HG03439 (cell line): ENCODE data around the gene AOC3.
"Not testable (repeated sequence)": the region's sequence is repeated elsewhere in the genome, so short reads cannot be mapped to it uniquely, and the experiment has no call there.

Source experiments
- ATAC-seq: cut with Tn5 transposase; IDR thresholded peaks from one replicate; pipeline ENCODE4 v1.9.1; 2021; ENCODE audit warnings: mild to moderate bottlenecking, moderate library complexity; ENCODE audit not compliant: unreplicated experiment

AOC3 gene

DNA sequence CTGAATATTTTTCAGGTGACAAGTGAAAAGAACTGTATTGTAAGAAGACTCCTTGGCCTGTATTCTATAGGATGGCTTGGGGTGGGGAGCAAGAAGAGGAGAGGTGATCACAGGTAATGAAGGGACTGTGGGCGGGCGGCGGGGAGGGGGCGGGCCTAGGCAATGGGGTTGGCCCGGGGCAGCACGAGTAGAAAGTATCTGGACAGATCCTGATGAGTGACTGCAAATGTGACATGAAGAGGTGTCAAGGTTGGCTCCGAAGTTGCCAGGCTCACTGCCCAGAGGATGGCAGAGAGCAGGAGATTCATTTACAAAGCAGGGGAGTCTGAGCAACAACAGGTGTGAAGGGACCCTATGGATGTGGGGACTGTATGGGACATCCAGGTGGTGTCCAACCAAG is 38.8 kb downstream of the AOC3 start:
- ATAC-seq = no peak

DNA sequence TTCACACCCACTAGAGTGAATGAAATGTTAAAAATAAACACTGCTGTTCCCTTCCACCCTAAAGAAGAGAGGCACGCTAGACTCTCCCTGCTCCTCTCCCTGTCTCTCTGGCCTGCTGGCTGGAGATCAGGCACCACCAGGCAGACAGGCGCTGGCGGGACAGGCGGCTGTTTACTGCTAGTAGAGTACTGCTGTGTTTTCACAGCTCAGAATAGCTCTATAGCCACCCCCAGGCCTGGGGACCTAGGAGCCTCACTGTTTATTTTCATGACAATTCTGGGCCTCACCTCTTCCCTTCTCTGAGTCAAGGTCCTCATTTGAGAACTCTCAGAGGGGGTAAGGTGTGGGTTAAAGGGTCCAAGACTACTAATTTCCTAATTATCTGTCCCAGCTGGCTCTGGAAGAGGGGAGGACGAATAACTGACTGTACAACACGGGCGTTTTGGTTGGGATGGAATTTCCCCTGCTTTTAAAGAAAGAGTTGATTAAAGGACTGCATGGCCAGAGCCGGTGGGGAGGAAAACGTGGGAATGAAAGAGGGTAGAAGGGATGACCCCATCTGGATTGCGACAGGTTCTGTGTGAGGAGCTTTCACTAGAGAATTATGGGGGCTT is 40.6 kb downstream of the AOC3 start:
- no peak for ATAC-seq

DNA sequence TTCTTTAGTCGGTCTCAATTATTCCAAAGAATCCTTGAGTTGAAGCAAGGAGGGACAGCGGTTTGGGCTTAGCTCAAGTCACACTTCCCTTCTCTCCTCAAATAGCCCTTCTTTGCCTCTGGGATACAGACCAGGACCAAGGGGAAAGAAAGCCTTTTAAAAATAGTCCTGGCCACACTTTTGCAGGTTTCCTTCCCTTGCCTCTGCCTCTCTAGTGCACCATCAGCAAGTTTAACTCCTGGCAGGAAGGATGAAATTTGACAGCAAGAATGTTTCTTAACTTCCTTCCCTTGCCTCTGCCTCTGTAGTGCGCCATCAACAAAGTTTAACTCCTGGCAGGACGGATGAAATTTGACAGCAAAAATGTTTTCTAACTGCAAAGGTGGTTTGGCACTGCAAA is 42.4 kb downstream of the AOC3 start:
- no peak for ATAC-seq

DNA sequence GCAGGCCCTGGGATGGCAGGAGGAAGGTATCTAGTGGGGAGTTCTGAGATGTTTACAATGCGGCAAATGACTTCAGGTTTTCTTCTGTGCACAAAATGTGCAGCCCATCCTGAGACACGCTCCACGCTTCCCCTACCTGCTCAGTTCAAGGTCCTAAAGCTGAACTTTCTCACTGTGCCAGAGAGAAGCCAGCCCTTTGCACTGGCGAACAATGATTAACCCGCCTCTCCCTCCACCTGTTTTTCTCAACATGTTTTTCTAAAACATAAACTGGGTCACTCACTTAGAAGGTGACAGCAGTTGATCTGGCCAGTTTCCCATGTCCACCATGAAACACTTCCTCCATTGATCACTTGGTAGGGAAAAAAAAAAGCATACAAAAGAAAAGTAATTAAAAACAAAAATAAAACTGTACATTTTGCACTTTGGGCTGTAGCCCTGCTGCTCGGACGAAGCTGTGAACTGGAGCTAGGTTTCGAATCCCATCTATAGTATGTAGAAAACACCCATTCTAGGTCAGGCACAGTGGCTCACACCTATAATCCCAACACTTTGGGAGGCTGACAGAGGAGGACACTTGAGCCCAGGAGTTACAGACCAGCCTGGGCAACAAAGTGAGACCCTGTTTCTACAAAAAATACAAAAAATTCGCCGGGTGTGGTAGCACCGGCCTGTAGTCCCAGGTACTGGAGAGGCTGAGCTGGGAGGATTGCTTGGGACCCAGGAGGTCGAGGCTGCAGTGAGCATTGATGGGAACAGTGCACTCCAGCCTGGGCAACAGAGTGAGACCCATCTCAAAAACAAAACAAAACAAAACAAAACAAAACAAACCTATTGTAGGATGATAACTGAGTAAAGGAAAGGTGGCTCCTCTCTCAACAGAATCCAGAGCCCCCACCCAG is 43.5 kb downstream of the AOC3 start:
- no peak for ATAC-seq

DNA sequence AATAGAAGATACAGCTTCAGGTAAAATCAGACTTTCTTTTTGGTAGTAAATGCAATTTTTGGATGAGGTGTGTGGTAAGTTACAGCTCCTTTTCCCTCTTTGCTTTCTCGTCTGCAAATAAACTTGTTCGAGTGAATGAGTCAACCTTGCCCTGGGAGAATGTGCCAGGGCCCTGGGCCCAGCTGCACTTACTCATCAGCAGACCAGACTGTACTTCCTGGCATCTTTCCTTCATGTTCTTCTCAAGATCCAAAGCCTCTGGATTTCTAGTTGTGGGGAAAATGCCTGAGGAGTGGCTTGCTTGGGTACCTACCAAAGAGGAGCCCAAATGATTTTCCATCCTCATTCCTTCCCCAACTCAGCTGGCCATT is 44.2 kb downstream of the AOC3 start:
- ATAC-seq = no peak

DNA sequence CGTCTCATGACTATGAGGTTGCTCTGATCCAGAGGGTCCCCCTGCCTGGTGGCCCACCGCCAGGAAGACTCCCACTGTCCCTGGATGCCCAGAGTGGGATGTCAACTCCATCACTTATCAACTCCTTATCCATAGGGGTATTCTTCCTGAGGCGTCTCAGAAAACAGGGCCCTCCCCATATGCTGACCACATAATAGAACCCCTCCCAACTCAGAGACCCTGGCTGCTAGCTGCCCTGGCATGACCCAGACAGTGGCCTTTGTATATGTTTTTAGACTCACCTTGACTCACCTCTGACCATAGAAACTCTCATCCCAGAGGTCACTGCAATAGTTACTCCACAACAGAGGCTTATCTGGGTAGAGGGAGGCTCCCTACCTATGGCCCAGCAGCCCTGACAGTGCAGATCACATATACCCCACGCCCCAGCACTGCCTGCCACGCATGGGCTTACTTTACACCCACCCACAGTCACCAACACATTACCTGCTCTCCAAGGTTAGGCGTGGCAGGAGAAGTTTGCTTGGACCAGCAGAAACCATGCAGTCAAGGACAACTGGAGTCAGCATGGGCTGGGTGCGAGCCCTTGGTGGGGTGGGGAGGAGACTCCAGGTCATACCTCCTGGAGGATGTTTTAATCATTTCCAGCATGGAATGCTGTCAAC is 47.3 kb downstream of the AOC3 start:
- no peak for ATAC-seq

DNA sequence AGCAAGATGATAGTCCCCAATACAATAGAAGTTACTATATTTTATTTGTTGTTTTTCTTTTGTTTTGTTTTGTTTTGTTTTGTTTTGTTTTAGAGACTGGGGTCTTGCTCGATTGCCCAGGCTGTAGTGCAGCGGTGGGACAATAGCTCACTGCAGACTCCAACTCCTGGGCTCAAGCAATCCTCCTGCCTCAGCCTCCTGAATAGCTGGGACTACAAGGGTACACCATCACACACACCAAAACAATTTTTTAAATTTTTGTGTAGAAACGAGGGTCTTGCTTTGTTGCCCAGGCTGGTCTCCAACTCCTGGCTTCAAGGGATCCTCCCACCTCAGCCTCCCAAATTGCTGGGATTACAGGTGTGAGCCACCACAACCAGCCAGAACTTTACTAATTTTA is 49.0 kb downstream of the AOC3 start:
- ATAC-seq = not testable (repeated sequence)

DNA sequence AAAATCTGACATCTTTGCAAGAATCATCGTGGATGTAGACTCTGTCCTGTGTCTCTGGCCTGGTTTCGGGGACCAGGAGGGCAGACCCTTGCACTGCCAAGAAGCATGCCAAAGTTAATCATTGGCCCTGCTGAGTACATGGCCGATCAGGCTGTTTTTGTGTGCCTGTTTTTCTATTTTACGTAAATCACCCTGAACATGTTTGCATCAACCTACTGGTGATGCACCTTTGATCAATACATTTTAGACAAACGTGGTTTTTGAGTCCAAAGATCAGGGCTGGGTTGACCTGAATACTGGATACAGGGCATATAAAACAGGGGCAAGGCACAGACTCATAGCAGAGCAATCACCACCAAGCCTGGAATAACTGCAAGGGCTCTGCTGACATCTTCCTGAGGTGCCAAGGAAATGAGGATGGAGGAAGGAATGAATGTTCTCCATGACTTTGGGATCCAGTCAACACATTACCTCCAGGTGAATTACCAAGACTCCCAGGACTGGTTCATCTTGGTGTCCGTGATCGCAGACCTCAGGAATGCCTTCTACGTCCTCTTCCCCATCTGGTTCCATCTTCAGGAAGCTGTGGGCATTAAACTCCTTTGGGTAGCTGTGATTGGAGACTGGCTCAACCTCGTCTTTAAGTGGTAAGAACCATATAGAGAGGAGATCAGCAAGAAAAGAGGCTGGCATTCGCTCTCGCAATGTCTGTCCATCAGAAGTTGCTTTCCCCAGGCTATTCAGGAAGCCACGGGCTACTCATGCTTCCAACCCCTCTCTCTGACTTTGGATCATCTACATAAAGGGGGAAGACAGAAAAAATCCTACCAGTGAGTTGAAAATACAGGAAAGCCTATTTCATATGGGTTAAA is 49.7 kb downstream of the AOC3 start, which contains the start of gene G6PC1:
G6PC1 (plus strand) TSS at position 340 of the 872 bp plus-strand sequence; CDS start at position 418, 78 bp downstream.
- no peak for ATAC-seq

DNA sequence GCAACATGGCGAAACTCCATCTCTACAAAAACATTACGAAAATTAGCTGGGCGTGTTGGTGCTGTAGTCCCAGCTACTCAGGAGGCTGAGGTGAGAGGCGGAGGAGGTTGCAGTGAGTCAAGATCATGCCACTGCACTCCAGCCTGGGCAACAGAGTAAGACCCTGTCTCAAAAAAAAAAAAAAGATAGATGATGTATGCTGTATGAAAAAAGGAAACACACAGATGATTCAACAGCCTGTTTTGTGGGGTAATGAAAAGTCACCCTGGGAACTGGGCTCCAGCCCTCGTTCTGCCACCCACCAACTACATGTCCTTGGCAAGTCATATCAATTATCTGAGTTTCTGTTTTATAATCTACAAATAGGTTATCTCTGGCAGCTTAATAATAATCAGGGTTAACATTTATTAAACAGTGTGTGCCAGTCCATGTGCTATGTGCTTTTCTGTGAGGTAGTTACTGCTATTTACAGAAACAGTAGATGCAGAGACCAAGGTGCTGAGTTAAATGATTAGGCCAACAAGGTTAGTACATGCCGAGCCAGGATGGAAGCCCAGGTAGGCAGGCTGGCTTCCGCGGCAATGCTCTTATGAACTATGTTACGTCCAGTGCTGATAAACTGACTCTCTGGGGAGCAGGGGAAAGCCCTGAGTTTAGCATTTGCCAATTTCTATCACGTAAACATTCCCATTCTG is 50.7 kb downstream of the AOC3 start:
- no peak for ATAC-seq

DNA sequence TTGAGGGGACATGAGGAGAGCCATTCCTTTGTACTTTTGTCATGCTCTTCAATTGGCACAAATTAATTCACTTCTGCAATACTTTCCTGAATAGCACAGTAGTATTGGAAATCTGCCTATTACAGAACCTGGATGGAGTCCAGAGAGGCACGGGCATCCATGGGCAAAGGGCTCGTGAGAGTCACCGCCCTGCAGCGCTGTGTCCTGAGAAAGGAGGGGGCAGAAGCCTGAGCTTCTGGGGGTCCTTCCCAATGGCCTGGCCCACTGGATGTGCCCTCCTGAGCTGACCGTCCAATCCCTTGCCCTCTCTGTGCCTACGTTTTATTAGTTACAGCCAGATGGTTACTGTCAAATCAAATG is 53.1 kb downstream of the AOC3 start:
- no peak for ATAC-seq

DNA sequence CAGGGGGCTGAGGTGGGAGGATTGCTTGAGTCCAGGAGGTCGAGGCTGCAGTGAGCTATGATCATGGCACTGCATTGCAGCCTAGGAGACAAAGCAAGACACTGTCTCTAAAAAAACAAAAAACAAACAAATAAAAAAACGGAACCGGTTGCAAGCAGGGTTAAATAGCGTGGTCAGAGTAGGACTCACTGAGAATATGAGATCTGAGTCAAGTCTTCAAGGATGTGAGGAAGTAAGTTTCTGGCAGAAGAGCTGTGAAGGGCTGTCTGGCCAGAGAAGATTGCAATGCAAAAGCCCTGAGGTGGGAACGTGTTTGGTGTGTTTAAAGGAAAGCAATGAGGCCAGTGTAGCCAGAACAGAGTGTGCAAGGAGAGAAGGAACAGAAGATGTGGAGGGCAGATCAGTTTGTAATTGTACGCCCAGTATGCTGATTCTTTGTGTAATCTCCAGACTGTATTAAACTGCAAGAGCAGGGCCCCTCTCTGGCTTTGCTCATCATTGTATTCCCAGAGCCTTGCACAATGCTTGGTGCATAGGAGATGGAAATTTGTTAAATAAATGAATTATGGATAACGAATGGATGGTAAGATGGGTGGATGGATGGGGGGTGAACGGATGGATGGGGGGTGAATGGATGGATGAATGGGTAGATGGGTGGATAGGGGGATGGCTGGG is 55.9 kb downstream of the AOC3 start:
- ATAC-seq = no peak
